Progenitor cell of endocrine pancreas (in vitro differentiated cells): Measurements from ENCODE around the gene PAFAH2. TPM values are rescaled to one million over a fixed set of nuclear protein-coding genes. Genes with fewer than 3 reads are reported as not detected.

Experiments
- DNase-seq: peaks from one replicate; pipeline ENCODE4 v3.0.0; 2021; ENCODE audit warnings: low spot score; ENCODE audit not compliant: unreplicated experiment
- H3K27ac Mint-ChIP-seq: 2 replicates; pipeline ENCODE4 v1.8.0; 2021; ENCODE audit warnings: mild to moderate bottlenecking, moderate library complexity, mixed read lengths
- H3K27me3 Mint-ChIP-seq: 2 replicates; pipeline ENCODE4 v1.8.0; 2021; ENCODE audit warnings: mixed read lengths
- H3K36me3 Mint-ChIP-seq: 2 replicates; pipeline ENCODE4 v1.8.0; 2022; ENCODE audit warnings: mixed read lengths; ENCODE audit not compliant: insufficient read depth
- H3K4me1 Mint-ChIP-seq: 2 replicates; pipeline ENCODE4 v1.8.0; 2021; ENCODE audit warnings: low read depth, mixed read lengths
- H3K4me3 Mint-ChIP-seq: 2 replicates; pipeline ENCODE4 v1.8.0; 2021; ENCODE audit warnings: low read depth, mild to moderate bottlenecking, moderate library complexity, mixed read lengths
- H3K9me3 Mint-ChIP-seq: 2 replicates; pipeline ENCODE4 v1.8.0; 2021; ENCODE audit warnings: low read depth, mixed read lengths
- total RNA-seq: library from RNA; stranded (reverse); gene quantifications from 2 replicates; pipeline ENCODE4 v1.2.1, GENCODE V29; 2021
- TF ChIP-seq, protein P1 (sequence below): fragments of 200-600 bp; sonication (generic); IDR thresholded peaks from one replicate; pipeline ENCODE4 v1.5.0; 2021; ENCODE audit warnings: antibody characterized with exemption, mild to moderate bottlenecking; ENCODE audit not compliant: unreplicated experiment

PAFAH2 gene
- total RNA-seq, 1 donor from 2014 or later, result 12.8 TPM

- H3K9me3 Mint-ChIP-seq, result no peaks in the 10 kb centered on the region
- no peak overlapping the region for H3K27ac Mint-ChIP-seq
- DNase-seq, result no peak
- no peaks in the 10 kb centered on the region for H3K36me3 Mint-ChIP-seq
- TF ChIP-seq, protein P1, sequence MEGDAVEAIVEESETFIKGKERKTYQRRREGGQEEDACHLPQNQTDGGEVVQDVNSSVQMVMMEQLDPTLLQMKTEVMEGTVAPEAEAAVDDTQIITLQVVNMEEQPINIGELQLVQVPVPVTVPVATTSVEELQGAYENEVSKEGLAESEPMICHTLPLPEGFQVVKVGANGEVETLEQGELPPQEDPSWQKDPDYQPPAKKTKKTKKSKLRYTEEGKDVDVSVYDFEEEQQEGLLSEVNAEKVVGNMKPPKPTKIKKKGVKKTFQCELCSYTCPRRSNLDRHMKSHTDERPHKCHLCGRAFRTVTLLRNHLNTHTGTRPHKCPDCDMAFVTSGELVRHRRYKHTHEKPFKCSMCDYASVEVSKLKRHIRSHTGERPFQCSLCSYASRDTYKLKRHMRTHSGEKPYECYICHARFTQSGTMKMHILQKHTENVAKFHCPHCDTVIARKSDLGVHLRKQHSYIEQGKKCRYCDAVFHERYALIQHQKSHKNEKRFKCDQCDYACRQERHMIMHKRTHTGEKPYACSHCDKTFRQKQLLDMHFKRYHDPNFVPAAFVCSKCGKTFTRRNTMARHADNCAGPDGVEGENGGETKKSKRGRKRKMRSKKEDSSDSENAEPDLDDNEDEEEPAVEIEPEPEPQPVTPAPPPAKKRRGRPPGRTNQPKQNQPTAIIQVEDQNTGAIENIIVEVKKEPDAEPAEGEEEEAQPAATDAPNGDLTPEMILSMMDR, result no peak
- H3K27me3 Mint-ChIP-seq, result peaks cover 7% of the 10 kb centered on the region
- peaks cover 11% of the 10 kb centered on the region for H3K4me1 Mint-ChIP-seq
- H3K4me3 Mint-ChIP-seq, result no peak overlapping the region
These were observed 18.5 kb upstream of the PAFAH2 start for GRCh38 chr1:26016258-26016952.

GRCh38 chr1:26015358-26015757 is 17.5 kb upstream of the PAFAH2 start:
- TF ChIP-seq, protein P1, result no peak
- H3K27ac Mint-ChIP-seq, result no peak overlapping the region
- DNase-seq, result no peak
- H3K9me3 Mint-ChIP-seq, result no peaks in the 10 kb centered on the region
- H3K36me3 Mint-ChIP-seq, result no peaks in the 10 kb centered on the region
- H3K27me3 Mint-ChIP-seq, result peaks cover 7% of the 10 kb centered on the region
- H3K4me1 Mint-ChIP-seq, result peaks cover 11% of the 10 kb centered on the region
- H3K4me3 Mint-ChIP-seq, result no peak overlapping the region

GRCh38 chr1:26014179-26014578 is 16.3 kb upstream of the PAFAH2 start:
- DNase-seq, result no peak
- Mint-ChIP-seq H3K9me3 (no peaks in the 10 kb centered on the region), H3K36me3 (no peaks in the 10 kb centered on the region), H3K27me3 (peaks cover 5% of the 10 kb centered on the region), H3K27ac (no peak overlapping the region), H3K4me1 (peaks cover 11% of the 10 kb centered on the region), H3K4me3 (no peak overlapping the region)
- TF ChIP-seq, protein P1, result no peak

DNA sequence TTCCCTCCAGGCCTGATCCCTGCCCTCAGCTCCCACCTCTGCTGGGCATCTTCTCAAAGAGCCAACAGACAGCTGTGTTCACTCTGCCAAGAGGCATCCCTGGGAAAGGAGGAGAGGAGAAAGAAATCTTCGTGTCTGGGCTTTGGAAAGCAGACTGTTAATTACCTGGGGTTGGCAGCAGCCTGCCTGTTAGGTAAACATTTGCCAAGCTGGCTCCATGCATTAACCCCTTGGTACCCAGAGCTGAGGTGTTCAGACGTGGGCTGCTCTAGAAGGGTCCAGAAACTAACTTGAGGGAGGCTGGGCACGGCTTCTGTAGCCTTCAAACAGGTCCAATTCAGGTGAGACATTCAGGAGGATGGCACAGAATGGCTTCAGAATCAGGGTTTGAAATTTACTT is 15.0 kb upstream of the PAFAH2 start:
- peaks cover 7% of the 10 kb centered on the region for H3K4me1 Mint-ChIP-seq
- TF ChIP-seq, protein P1, result no peak
- no peak overlapping the region for H3K4me3 Mint-ChIP-seq
- no peaks in the 10 kb centered on the region for H3K27me3 Mint-ChIP-seq
- no peak overlapping the region for H3K27ac Mint-ChIP-seq
- H3K9me3 Mint-ChIP-seq, result no peaks in the 10 kb centered on the region
- no peak for DNase-seq
- no peaks in the 10 kb centered on the region for H3K36me3 Mint-ChIP-seq

DNA sequence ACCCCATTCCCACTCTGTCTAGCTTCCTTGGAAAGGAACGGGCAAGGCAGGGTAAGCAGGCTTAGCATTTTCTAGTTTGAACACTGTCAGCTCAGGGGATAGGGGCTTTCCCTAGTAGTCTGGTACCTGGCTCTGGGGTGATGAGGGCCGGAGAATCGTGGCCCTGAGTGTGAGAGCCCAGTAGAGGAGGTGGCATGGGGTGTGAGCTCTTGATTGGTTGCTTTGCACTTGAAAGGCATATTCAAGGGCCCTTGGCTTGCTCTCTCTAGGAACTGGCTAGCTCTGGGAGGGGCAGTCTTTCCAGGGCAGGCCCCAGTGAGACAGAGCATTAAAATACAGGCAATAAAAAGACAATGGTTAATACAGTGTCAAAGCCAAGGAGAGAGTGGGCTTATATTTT is 13.0 kb upstream of the PAFAH2 start:
- Mint-ChIP-seq H3K36me3 (no peaks in the 10 kb centered on the region), H3K9me3 (no peaks in the 10 kb centered on the region), H3K27ac (peak overlapping the region; percentile 31), H3K27me3 (peaks cover 5% of the 10 kb centered on the region), H3K4me3 (no peak overlapping the region), H3K4me1 (peaks cover 7% of the 10 kb centered on the region)
- TF ChIP-seq, protein P1, result no peak
- DNase-seq, result no peak
